ENCODE results near the gene TSPO. TPM values are rescaled to one million over a fixed set of nuclear protein-coding genes. Genes with fewer than 3 reads are reported as not detected.

The TSPO gene
- total and polyA plus RNA-seq, 11 donors, result 69.0 to 335 (median 125) TPM

DNA sequence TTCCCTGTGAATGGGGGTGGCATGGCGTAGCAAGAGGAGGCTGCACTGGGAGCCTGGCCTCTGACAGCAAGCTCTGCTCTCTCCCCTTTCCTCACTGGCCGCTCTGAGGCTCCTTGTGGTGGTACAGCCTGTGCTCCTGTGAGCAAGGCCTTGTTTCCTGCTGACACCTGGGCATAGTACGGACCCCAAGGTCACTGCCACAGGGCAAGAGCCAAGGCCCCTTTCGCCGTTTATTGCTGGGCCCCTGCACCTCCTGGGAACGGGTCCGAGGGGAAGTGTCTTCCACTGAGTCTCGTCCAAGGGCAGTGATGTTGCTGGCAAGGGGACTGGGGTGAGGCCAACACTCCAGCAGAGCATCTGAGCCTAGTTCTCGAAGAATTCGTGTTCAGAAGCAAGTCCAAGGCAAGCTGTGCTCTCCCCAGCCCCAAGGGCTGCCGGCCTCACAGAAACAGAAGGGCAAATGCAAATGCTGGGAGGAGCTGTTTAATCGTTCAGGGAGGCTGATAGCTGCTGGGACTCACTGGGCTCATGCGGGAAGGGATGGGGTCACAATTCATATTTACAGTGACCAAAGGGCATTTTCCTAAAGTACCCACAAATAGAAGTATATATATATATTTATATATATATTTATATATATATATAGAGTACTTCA is 51.5 kb downstream of the TSPO start:
- Histone ChIP-seq H3K4me1 (peaks cover 0 to 4% (median 0%) of the 10 kb centered on the region in 12 donors), H3K36me3 (no peaks in the 10 kb centered on the region), H3K27ac (no peak overlapping the region), H3K4me3 (no peak overlapping the region), H3K9me3 (no peaks in the 10 kb centered on the region), H3K27me3 (peaks cover 0 to 3% (median 0%) of the 10 kb centered on the region in 9 donors)
- TF ChIP-seq, protein P1, sequence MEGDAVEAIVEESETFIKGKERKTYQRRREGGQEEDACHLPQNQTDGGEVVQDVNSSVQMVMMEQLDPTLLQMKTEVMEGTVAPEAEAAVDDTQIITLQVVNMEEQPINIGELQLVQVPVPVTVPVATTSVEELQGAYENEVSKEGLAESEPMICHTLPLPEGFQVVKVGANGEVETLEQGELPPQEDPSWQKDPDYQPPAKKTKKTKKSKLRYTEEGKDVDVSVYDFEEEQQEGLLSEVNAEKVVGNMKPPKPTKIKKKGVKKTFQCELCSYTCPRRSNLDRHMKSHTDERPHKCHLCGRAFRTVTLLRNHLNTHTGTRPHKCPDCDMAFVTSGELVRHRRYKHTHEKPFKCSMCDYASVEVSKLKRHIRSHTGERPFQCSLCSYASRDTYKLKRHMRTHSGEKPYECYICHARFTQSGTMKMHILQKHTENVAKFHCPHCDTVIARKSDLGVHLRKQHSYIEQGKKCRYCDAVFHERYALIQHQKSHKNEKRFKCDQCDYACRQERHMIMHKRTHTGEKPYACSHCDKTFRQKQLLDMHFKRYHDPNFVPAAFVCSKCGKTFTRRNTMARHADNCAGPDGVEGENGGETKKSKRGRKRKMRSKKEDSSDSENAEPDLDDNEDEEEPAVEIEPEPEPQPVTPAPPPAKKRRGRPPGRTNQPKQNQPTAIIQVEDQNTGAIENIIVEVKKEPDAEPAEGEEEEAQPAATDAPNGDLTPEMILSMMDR (IDR thresholded peaks at IDR 0.05), result no peak
- TF ChIP-seq POLR2A (IDR thresholded peaks at IDR 0.05), result no peak
- intact Hi-C loops (cut with DNase I), result no loop called here
- 81 to 83% (median 82%) methylated on average over 13 of the region's 13 CpGs for whole genome bisulfite sequencing, 4 donors
- DNase-seq (peak in 2 of 5 donors; percentile 21 to 33), ATAC-seq (no peak)

DNA sequence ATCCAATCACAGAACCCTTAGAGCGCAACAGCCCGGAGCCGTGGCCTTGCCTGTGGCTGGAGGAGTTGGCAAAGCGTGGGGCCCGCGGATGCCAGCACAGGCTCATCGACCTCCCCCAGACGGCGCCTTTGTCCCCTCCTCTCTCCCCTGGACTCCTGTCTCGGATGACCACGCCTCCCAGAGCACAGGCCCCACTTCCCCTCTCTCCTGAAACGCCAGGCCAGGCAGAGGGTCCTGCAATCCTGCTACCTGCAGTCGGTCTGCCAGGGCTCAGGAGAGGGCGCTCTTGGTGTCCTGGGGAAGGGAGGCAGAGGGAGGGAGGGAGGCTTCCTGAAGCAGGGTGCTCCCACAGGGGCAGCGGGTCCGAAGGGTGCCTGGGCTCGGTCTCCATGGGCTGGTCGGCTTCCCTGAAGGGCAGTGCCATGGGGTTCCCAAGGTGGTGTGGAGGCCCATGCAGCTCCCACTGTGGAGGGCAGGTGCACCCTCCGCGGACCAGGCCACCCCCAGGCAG is 52.2 kb downstream of the TSPO start:
- intact Hi-C loops (cut with DNase I), result no loop called here
- no peaks in the 10 kb centered on the region for H3K27me3 ChIP-seq
- TF ChIP-seq, protein P1 (IDR thresholded peaks at IDR 0.05), result no peak
- TF ChIP-seq POLR2A (IDR thresholded peaks at IDR 0.05), result no peak
- H3K4me3 ChIP-seq, result no peak overlapping the region
- ATAC-seq (no peak), DNase-seq (peak in 2 of 5 donors; percentile 10 to 47)
- no peak overlapping the region for H3K27ac ChIP-seq
- 67 to 77% (median 70%) methylated on average over 15 to 20 of the region's 20 CpGs for WGBS, 4 donors
- no peaks in the 10 kb centered on the region for H3K9me3 ChIP-seq
- peaks cover 0 to 4% (median 0%) of the 10 kb centered on the region in 12 donors for H3K4me1 ChIP-seq
- no peaks in the 10 kb centered on the region for H3K36me3 ChIP-seq

DNA sequence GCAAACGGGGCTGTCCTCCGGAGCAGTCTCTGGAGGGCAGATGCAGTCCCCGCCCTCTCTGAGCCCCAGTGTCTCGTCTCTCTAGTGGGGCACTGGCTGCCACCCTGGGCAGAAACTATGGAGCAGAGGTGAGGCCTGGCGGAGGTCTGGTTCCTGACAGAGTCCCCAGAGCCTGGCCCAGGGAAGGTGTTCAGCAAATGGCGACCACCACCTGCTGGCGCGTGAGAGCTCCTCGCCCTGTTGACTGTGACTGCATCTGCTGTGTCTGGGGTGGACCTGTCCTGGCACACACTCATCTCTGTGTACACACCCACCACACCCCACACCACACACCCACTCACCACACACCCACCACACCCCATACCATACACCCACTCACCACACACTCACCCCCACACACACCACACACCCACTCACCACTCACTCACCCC is 53.9 kb downstream of the TSPO start:
- no peaks in the 10 kb centered on the region for H3K36me3 ChIP-seq
- DNase-seq (peak in 2 of 5 donors; percentile 6 to 20), ATAC-seq (no peak)
- WGBS, 4 donors, result 90 to 96% (median 91%) methylated on average over 5 to 9 of the region's 9 CpGs
- peaks cover 0 to 4% (median 0%) of the 10 kb centered on the region in 12 donors for H3K4me1 ChIP-seq
- H3K27ac ChIP-seq, result no peak overlapping the region
- no peaks in the 10 kb centered on the region for H3K9me3 ChIP-seq
- intact Hi-C loops (cut with DNase I), result no loop called here
- no peaks in the 10 kb centered on the region for H3K27me3 ChIP-seq
- TF ChIP-seq POLR2A (IDR thresholded peaks at IDR 0.05), result no peak
- TF ChIP-seq, protein P1 (IDR thresholded peaks at IDR 0.05), result no peak
- no peak overlapping the region for H3K4me3 ChIP-seq

DNA sequence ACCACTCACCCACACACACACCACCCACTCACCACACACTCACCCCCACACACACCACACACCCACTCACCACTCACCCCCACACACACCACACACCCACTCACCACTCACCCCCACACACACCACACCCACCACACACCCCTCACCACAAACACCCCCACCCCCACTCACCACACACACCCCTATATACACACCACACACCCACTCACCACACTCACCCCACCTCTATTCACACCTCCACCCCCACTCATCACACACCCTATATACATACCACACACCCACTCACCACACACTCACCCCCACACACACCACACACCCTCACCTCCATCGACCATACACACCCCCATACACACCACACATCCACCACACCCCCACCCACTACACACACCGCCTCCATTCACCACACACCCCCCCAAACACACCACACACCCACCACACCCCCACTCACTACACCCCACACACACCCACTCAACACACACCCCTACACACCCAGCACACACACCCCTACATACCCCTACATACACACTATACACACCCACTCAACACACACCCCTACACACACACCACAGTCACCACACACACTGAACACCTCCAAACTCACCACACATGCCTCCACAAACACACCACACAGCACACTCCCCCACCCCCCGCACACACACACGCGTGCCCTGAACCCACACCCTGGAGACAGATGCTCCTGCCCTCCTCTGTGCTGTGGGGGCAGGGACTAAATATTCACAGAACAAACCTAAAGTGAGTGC is 54.6 kb downstream of the TSPO start:
- Histone ChIP-seq H3K4me3 (no peak overlapping the region), H3K4me1 (peaks cover 0 to 4% (median 0%) of the 10 kb centered on the region in 12 donors), H3K27ac (no peak overlapping the region), H3K9me3 (no peaks in the 10 kb centered on the region), H3K36me3 (no peaks in the 10 kb centered on the region), H3K27me3 (no peaks in the 10 kb centered on the region)
- intact Hi-C loops (cut with DNase I), result no loop called here
- TF ChIP-seq, protein P1 (IDR thresholded peaks at IDR 0.05), result no peak
- no peak for TF ChIP-seq POLR2A (IDR thresholded peaks at IDR 0.05)
- DNase-seq (peak in 2 of 5 donors; percentile 13 to 17), ATAC-seq (no peak)
- 63 to 81% (median 73%) methylated on average over 5 of the region's 5 CpGs for WGBS, 4 donors

All from heart left ventricle (tissue), 16 donors.